Measurements from ENCODE around the gene STIP1.
"Not testable (repeated sequence)": the region's sequence is repeated elsewhere in the genome, so short reads cannot be mapped to it uniquely, and the experiment has no call there.

Gene STIP1

GRCh38 chr11:64238076-64238475, 52.1 kb downstream of the STIP1 start:
- no peak for DNase-seq (ENCODE audit: low read depth)

GRCh38 chr11:64238999-64239398, 53.0 kb downstream of the STIP1 start:
- no peak for DNase-seq (ENCODE audit: low read depth)

GRCh38 chr11:64239662-64240434, 53.9 kb downstream of the STIP1 start:
- DNase-seq (ENCODE audit: low read depth): no peak

GRCh38 chr11:64240435-64241240, 54.7 kb downstream of the STIP1 start, which contains the start of gene FKBP2:
TSS of gene FKBP2 (plus strand) at chr11:64241095. CDS start at chr11:64242388, 1,293 bp downstream.
- peak; percentile 89 for DNase-seq (ENCODE audit: low read depth)

GRCh38 chr11:64241241-64241490, 55.2 kb downstream of the STIP1 start:
- peak; percentile 99 for DNase-seq (ENCODE audit: low read depth)

- DNase-seq (ENCODE audit: low read depth): no peak
These were observed 55.8 kb downstream of the STIP1 start for GRCh38 chr11:64241491-64242374.

- no peak for DNase-seq (ENCODE audit: low read depth)
These were observed 57.4 kb downstream of the STIP1 start for GRCh38 chr11:64243236-64243854.

- DNase-seq (ENCODE audit: low read depth): no peak
These were observed 58.1 kb downstream of the STIP1 start for GRCh38 chr11:64244107-64244506.

GRCh38 chr11:64244966-64245365, 59.0 kb downstream of the STIP1 start:
- DNase-seq (ENCODE audit: low read depth): no peak

- no peak for DNase-seq (ENCODE audit: low read depth)
These were observed 59.4 kb downstream of the STIP1 start for GRCh38 chr11:64245401-64245796.

GRCh38 chr11:64245797-64246620, 60.0 kb downstream of the STIP1 start:
- peak; percentile 90 for DNase-seq (ENCODE audit: low read depth)

- DNase-seq (ENCODE audit: low read depth): not testable (repeated sequence)
These were observed 60.6 kb downstream of the STIP1 start for GRCh38 chr11:64246621-64246870.

- no peak for DNase-seq (ENCODE audit: low read depth)
These were observed 61.1 kb downstream of the STIP1 start, which contains the start of gene PPP1R14B for GRCh38 chr11:64246871-64247728. TSS of gene PPP1R14B (minus strand) at chr11:64246943. CDS start at chr11:64246673, 270 bp downstream.

- no peak for DNase-seq (ENCODE audit: low read depth)
These were observed 62.0 kb downstream of the STIP1 start for GRCh38 chr11:64247729-64248531.

- DNase-seq (ENCODE audit: low read depth): no peak
These were observed 62.6 kb downstream of the STIP1 start for GRCh38 chr11:64248578-64248977.

GRCh38 chr11:64249038-64249437, 63.1 kb downstream of the STIP1 start:
- DNase-seq (ENCODE audit: low read depth): no peak

- no peak for DNase-seq (ENCODE audit: low read depth)
These were observed 63.8 kb downstream of the STIP1 start for GRCh38 chr11:64249563-64250414.

- DNase-seq (ENCODE audit: low read depth): no peak
These were observed 64.5 kb downstream of the STIP1 start for GRCh38 chr11:64250415-64251015.
